ENCODE data around the gene UPK1A. TPM values are rescaled to one million over a fixed set of nuclear protein-coding genes. Genes with fewer than 3 reads are reported as not detected.

The UPK1A gene
- total RNA-seq, 1 experiment from 2014 or later, result 0.69 TPM

- H3K4me3 ChIP-seq (replicated peaks in 1 of 2; ENCODE audit: low read depth in 1 of 2, low read length in 2 of 2), result peak overlapping the region; percentile 61 to 66
- peaks cover 4% of the 10 kb centered on the region for H3K79me2 ChIP-seq (ENCODE audit: insufficient read depth, low read length)
- H3K36me3 ChIP-seq (ENCODE audit: control insufficient read depth in 1 of 2, insufficient read depth in 2 of 2, low read length in 2 of 2), result no peaks in the 10 kb centered on the region; a peak in 1 of 4 replicates
- H3K27me3 ChIP-seq (ENCODE audit: insufficient read depth, low read length), result no peaks in the 10 kb centered on the region
- POLR2A ChIA-PET, result interaction anchor here (0.6 to 2.0 kb wide), 11 partner anchors 11 to 365 kb away, joined by 3 to 8 read pairs (median 4); partner anchors contain the start of genes LIN37 and SYNE4
- H3K9ac ChIP-seq (ENCODE audit: low read length), result peak overlapping the region; percentile 69
- no peak for TF ChIP-seq CEBPB (IDR thresholded peaks at IDR 0.05; ENCODE audit: low read depth)
- TF ChIP-seq CTCF (IDR thresholded peaks at IDR 0.05 in 2 of 3, conservative IDR thresholded peaks at IDR 0.05 in 1 of 3; ENCODE audit: borderline replicate concordance in 1 of 3, insufficient read depth in 1 of 3, low read depth in 2 of 3, low read length in 2 of 3), result 0 out of 6 replicates have a peak, but pooled peaks of 1 of the 3 experiments have one; percentile 9
- no peak for TF ChIP-seq ZNF274 (IDR thresholded peaks at IDR 0.05; ENCODE audit: low read depth, low read length)
- no peak for TF ChIP-seq CBX3 (IDR thresholded peaks at IDR 0.05; ENCODE audit: low read depth)
- TF ChIP-seq ZBTB33 (IDR thresholded peaks at IDR 0.05; ENCODE audit: extremely low read depth, insufficient replicate concordance, low read length), result no peak
- no peak for TF ChIP-seq RAD21 (IDR thresholded peaks at IDR 0.05; ENCODE audit: low read depth)
- TF ChIP-seq SIN3A (IDR thresholded peaks at IDR 0.05; ENCODE audit: low read depth), result no peak
- TF ChIP-seq SP1 (IDR thresholded peaks at IDR 0.05; ENCODE audit: low read depth), result peak; percentile 42
- peak; percentile 49; the same call in 1 of the 2 replicates for TF ChIP-seq ZFX (IDR thresholded peaks at IDR 0.05)
- TF ChIP-seq YY1 (IDR thresholded peaks at IDR 0.05; ENCODE audit: extremely low read depth, insufficient replicate concordance, low read depth, low read length), result peak; percentile 26
- TF ChIP-seq POLR2AphosphoS5 (IDR thresholded peaks at IDR 0.05; ENCODE audit: low read depth, low read length), result peak; percentile 95
- TF ChIP-seq EZH2 (IDR thresholded peaks at IDR 0.05), result no peak
- TF ChIP-seq EZH2phosphoT487 (IDR thresholded peaks at IDR 0.05; ENCODE audit: borderline replicate concordance), result no peak
- TF ChIP-seq MAX (IDR thresholded peaks at IDR 0.05), result peak; percentile 77
- TF ChIP-seq POLR2A (IDR thresholded peaks at IDR 0.05; ENCODE audit: borderline replicate concordance, extremely low read depth, insufficient read depth, insufficient read length), result peak; percentile 97
- TF ChIP-seq TCF7L2 (IDR thresholded peaks at IDR 0.05; ENCODE audit: borderline replicate concordance, extremely low read depth, insufficient read depth, insufficient read length), result peak; percentile 81
- TF ChIP-seq EGR1 (IDR thresholded peaks at IDR 0.05; ENCODE audit: low read depth), result peak; percentile 49; the same call in 1 of the 2 replicates
- intact Hi-C loops (cut with micrococcal nuclease), result no loop called here
- H3K9me3 ChIP-seq (ENCODE audit: control insufficient read depth in 1 of 2, insufficient read depth in 1 of 2, low read depth in 1 of 2, low read length in 2 of 2), result no peaks in the 10 kb centered on the region
- RAD21 ChIA-PET (ENCODE audit: low non-redundant PET in 1 of 2, low total read pairs in 2 of 2, uncharacterized antibody in 2 of 2, unreplicated experiment in 2 of 2), result no interaction called here
- peaks cover 11 to 50% of the 10 kb centered on the region in 2 experiments; a peak in 3 of 4 replicates for H3K4me1 ChIP-seq (ENCODE audit: control insufficient read depth in 1 of 2, insufficient read depth in 2 of 2, low read length in 2 of 2)
- no TSS peak for BruUV-seq (replicated peaks)
- DNase-seq (ENCODE audit: low read depth, low spot score), result peak; percentile 75
- H3K4me2 ChIP-seq (ENCODE audit: low read length), result peak overlapping the region; percentile 99
- H2AFZ ChIP-seq (ENCODE audit: low read depth, low read length, poor library complexity, severe bottlenecking), result peak overlapping the region; percentile 90
- no peaks in the 10 kb centered on the region for H3K9me2 ChIP-seq (ENCODE audit: insufficient read depth)
- ATAC-seq, result peak; percentile 60
- no peaks in the 10 kb centered on the region for H4K20me1 ChIP-seq (ENCODE audit: insufficient read depth)
- CTCF ChIA-PET, result interaction anchor here (1.1 kb wide), 1 partner anchor 30 kb away, joined by 3 read pairs; no protein-coding TSS in a partner anchor
- H3K27ac ChIP-seq (ENCODE audit: low read depth, low read length), result peak overlapping the region; percentile 85
Measured at GRCh38 chr19:35643255-35644205, 22.8 kb upstream of the UPK1A start.

Measured in HCT116 (cell line).